ENCODE results near the gene FAM216B. TPM values are rescaled to one million over a fixed set of nuclear protein-coding genes. Genes with fewer than 3 reads are reported as not detected.

Gene FAM216B
- total RNA-seq, 6 experiments from 2014 or later: not detected

DNA sequence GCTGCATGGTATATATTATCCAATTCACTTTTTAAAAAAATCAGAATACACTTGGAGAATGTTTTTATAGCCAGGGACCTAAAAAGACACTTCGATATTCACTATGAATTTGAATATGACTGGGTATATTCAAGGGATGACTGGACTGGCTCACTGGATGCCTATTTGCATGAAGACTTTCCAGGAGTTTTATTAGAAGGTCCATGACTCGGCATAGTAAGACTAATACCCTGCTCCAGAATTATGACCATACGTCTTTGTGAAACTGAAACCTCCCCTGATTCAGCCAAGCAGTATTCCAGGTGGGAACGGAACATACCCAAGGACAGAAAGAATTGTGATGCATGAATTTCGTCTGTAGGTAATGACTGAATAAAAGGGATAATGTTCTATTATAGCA is 3.9 kb upstream of the FAM216B start:
- Mint-ChIP-seq H3K36me3 (ENCODE audit: low read depth) (no peaks in the 10 kb centered on the region), H3K27ac (no peak overlapping the region), H3K27me3 (ENCODE audit: insufficient read depth) (peaks cover 18% of the 10 kb centered on the region), H3K9me3 (no peaks in the 10 kb centered on the region; the same call in none of the 2 replicates), H3K4me1 (ENCODE audit: low read depth) (no peaks in the 10 kb centered on the region), H3K4me3 (no peak overlapping the region)
- no peak for DNase-seq
- TF ChIP-seq, protein P1, sequence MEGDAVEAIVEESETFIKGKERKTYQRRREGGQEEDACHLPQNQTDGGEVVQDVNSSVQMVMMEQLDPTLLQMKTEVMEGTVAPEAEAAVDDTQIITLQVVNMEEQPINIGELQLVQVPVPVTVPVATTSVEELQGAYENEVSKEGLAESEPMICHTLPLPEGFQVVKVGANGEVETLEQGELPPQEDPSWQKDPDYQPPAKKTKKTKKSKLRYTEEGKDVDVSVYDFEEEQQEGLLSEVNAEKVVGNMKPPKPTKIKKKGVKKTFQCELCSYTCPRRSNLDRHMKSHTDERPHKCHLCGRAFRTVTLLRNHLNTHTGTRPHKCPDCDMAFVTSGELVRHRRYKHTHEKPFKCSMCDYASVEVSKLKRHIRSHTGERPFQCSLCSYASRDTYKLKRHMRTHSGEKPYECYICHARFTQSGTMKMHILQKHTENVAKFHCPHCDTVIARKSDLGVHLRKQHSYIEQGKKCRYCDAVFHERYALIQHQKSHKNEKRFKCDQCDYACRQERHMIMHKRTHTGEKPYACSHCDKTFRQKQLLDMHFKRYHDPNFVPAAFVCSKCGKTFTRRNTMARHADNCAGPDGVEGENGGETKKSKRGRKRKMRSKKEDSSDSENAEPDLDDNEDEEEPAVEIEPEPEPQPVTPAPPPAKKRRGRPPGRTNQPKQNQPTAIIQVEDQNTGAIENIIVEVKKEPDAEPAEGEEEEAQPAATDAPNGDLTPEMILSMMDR (IDR thresholded peaks at IDR 0.05): no peak

DNA sequence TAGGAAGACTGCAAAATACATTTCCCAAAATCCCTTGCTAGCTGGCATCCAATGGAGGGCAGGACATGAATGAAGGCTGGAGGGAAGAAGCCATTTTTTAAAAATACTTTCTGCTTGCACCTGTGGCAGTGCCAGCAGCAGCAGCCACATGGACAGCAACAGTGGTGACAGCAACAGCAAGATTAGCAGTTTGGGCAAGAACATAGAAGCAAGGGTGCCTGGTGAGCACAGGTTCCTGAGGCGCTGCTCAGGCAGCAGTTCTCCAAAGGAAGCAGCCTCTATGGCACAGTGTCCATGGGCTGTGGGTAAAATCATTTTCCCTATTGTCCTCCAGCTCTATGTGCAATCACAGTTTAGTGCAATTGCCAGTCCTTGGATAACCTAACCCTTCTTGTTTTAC is 1.3 kb upstream of the FAM216B start:
- Mint-ChIP-seq H3K27ac (no peak overlapping the region), H3K27me3 (ENCODE audit: insufficient read depth) (peaks cover 13% of the 10 kb centered on the region; the same call in 1 of the 2 replicates), H3K4me1 (ENCODE audit: low read depth) (no peaks in the 10 kb centered on the region), H3K9me3 (no peaks in the 10 kb centered on the region), H3K36me3 (ENCODE audit: low read depth) (no peaks in the 10 kb centered on the region), H3K4me3 (no peak overlapping the region)
- no peak for DNase-seq
- TF ChIP-seq, protein P1 (IDR thresholded peaks at IDR 0.05): no peak

DNA sequence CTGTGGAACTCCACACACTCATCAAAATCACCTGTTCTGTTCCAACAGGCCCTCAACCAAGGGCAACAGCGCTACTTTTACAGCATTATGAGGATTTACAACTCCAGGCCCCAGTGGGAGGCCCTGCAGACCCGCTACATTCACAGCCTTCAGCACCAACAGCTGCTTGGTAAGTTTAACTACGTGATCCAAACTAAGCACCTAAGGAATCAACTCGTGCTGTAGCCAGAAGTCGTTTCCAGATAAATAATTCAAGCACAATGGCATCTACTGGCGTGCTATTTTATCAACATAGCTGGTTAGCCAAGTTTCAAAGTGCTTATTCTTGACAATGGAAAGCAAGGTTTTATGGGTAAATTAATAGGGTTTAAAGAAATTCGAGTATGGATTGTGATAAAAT is 5.3 kb downstream of the FAM216B start:
- Mint-ChIP-seq H3K4me1 (ENCODE audit: low read depth) (peaks cover 12% of the 10 kb centered on the region), H3K27ac (no peak overlapping the region), H3K9me3 (no peaks in the 10 kb centered on the region), H3K27me3 (ENCODE audit: insufficient read depth) (0 out of 2 replicates have a peak, but pooled peaks cover under 1% of the 10 kb centered on the region), H3K4me3 (no peak overlapping the region), H3K36me3 (ENCODE audit: low read depth) (no peaks in the 10 kb centered on the region)
- DNase-seq: no peak
- TF ChIP-seq, protein P1 (IDR thresholded peaks at IDR 0.05): no peak

DNA sequence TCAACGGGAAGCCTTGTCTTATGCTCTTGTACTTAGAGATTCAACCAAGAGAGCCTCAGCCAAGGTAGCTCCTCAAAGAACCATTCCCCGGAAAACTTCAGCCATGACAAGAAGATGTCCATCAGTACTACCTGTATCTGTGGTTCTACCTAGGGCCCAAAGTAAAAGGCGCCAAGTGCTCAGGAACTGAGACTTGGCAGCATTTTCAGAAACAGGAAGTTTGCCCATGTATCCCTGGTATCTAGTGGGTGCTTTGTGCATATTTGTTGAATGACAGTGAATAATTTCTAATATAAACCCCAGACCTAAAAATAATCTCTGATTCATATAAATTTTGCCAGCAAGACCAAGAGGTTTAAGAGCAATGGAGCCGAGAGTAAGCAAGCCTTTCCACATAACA is 7.2 kb downstream of the FAM216B start:
- H3K27ac Mint-ChIP-seq: no peak overlapping the region
- TF ChIP-seq, protein P1 (IDR thresholded peaks at IDR 0.05): no peak
- H3K4me1 Mint-ChIP-seq (ENCODE audit: low read depth): peaks cover 12% of the 10 kb centered on the region
- no peaks in the 10 kb centered on the region for H3K36me3 Mint-ChIP-seq (ENCODE audit: low read depth)
- no peak for DNase-seq
- H3K4me3 Mint-ChIP-seq: no peak overlapping the region
- H3K9me3 Mint-ChIP-seq: no peaks in the 10 kb centered on the region
- no peaks in the 10 kb centered on the region for H3K27me3 Mint-ChIP-seq (ENCODE audit: insufficient read depth)

DNA sequence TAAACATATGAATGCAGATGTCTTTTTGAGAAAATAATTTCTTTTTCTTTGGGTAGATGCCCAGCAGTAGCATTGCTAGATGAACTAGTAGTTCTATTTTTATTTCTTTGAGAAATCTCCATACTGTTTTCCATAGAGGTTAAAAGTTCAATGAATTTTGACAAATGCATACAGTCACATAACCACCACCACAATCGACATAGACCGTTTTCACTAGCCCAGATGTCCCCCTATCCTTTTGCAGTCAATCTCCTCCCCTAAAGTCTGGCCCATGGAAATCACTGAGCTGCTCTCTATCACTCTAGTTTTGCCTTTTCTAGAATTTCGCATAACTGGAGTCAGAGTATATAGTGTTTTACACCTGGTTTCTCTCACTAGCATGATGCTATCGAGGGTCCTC is 10.8 kb downstream of the FAM216B start:
- peaks cover 12% of the 10 kb centered on the region for H3K4me1 Mint-ChIP-seq (ENCODE audit: low read depth)
- H3K27me3 Mint-ChIP-seq (ENCODE audit: insufficient read depth): peaks cover 9% of the 10 kb centered on the region; the same call in 1 of the 2 replicates
- no peaks in the 10 kb centered on the region for H3K9me3 Mint-ChIP-seq
- H3K4me3 Mint-ChIP-seq: no peak overlapping the region
- H3K27ac Mint-ChIP-seq: no peak overlapping the region
- no peak for DNase-seq
- TF ChIP-seq, protein P1 (IDR thresholded peaks at IDR 0.05): no peak
- H3K36me3 Mint-ChIP-seq (ENCODE audit: low read depth): no peaks in the 10 kb centered on the region

Measured in HFFc6 (cell line).